T-helper 1 cell treated with Interleukin-12 subunit alpha and Interleukin-12 subunit beta and Interleukin-4 antibody, amounts not matched to agents 30 μg/mL and 1 μg/mL, for 36 hours (primary cell): ENCODE results near the gene C10orf120.

ENCODE experiments used
- H3K27ac Mint-ChIP-seq: one replicate; pipeline ENCODE4 v1.8.0; 2021; ENCODE audit warnings: mild to moderate bottlenecking, mixed read lengths
- H3K27me3 Mint-ChIP-seq: one replicate; pipeline ENCODE4 v1.8.0; 2021; ENCODE audit warnings: low read depth, mixed read lengths
- H3K36me3 Mint-ChIP-seq: one replicate; pipeline ENCODE4 v1.8.0; 2021; ENCODE audit warnings: low read depth, mixed read lengths
- H3K4me1 Mint-ChIP-seq: one replicate; pipeline ENCODE4 v1.8.0; 2021; ENCODE audit warnings: low read depth, mixed read lengths
- H3K4me3 Mint-ChIP-seq: one replicate; pipeline ENCODE4 v1.8.0; 2021; ENCODE audit warnings: mild to moderate bottlenecking, moderate library complexity, mixed read lengths
- H3K9me3 Mint-ChIP-seq: one replicate; pipeline ENCODE4 v1.8.0; 2021; ENCODE audit warnings: mixed read lengths

The C10orf120 gene

GRCh38 chr10:122699796-122700455 is at the start of gene C10orf120:
C10orf120 (minus strand) TSS chr10:122699846; CDS start chr10:122699790, 56 bp downstream.
- Mint-ChIP-seq H3K27ac (no peak within 1 kb of the TSS), H3K9me3 (no peaks in the 10 kb centered on the region), H3K27me3 (peaks cover 8% of the 10 kb centered on the region), H3K4me1 (no peaks in the 10 kb centered on the region), H3K36me3 (no peaks in the 10 kb centered on the region), H3K4me3 (no peak within 1 kb of the TSS)

GRCh38 chr10:122748496-122748895 is 48.9 kb upstream of the C10orf120 start:
- Mint-ChIP-seq H3K27ac (no peak overlapping the region), H3K36me3 (no peaks in the 10 kb centered on the region), H3K4me3 (no peak overlapping the region)

DNA sequence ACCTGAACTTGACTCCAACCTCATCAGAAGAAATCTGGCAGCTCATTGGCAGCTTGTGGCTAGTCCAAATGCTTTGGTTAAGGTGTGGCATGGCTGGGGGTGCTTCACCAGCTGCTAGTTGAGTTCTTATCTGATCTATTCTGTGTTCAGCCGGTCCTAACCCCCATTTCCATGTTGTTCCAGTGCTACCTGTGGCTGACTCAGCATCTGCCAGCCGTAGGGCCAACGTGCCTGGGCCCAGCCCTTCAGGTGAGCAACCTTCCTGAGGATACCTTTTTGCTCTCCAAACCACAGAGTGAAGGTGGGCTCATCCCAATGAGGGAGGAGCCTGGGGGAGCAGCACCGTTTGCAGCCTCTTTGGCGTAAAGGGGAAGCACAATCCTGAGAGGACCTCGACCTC is 46.8 kb upstream of the C10orf120 start:
- H3K27me3 Mint-ChIP-seq: no peaks in the 10 kb centered on the region
- no peaks in the 10 kb centered on the region for H3K9me3 Mint-ChIP-seq
- H3K36me3 Mint-ChIP-seq: no peaks in the 10 kb centered on the region
- H3K27ac Mint-ChIP-seq: no peak overlapping the region
- no peaks in the 10 kb centered on the region for H3K4me1 Mint-ChIP-seq
- H3K4me3 Mint-ChIP-seq: no peak overlapping the region

More at GRCh38 chr10:122748496-122748895, 48.9 kb upstream of the C10orf120 start:
- Mint-ChIP-seq H3K27me3 (no peaks in the 10 kb centered on the region), H3K4me1 (no peaks in the 10 kb centered on the region), H3K9me3 (no peaks in the 10 kb centered on the region)

DNA sequence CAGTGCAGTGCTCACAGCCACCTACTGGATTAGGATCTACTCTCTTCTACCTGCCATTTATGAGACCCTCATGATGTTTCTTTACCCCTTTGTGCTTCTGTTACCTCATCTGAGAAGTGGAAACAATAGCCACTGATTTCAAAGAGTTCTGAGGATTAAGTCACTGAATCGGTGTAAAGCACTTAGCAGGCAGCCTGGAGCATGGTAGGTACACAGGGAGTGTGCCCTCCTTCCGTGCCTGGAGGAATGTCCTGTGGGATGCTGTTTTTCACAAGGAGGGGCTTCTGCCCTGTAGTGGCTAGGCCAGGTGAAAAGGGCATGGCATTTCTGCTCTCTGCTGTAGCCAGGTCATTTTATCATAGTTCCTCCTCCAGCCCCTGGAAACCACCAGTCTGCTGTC is 44.6 kb upstream of the C10orf120 start:
- H3K36me3 Mint-ChIP-seq: no peaks in the 10 kb centered on the region
- H3K4me1 Mint-ChIP-seq: no peaks in the 10 kb centered on the region
- no peak overlapping the region for H3K4me3 Mint-ChIP-seq
- no peak overlapping the region for H3K27ac Mint-ChIP-seq
- H3K9me3 Mint-ChIP-seq: no peaks in the 10 kb centered on the region
- H3K27me3 Mint-ChIP-seq: no peaks in the 10 kb centered on the region

DNA sequence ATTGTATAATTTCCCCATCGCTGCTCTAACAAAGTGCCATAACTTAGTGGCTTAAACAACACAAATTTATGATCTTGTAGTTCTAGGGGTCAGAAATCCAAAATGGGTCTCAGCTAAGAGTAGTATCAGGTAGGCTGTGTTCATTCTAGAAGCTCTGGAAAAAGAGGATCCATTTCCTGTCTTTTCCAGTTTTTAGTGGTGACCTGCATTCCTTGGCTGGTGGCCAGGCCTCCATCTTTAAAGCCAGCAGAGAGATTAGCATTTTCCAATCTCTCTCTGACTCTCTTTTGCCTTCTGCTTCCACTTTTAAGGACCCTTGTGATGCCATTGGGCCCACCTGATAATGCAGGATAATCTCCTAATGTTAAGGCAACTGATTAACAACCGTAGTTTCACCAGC is 41.0 kb upstream of the C10orf120 start:
- H3K9me3 Mint-ChIP-seq: no peaks in the 10 kb centered on the region
- H3K36me3 Mint-ChIP-seq: no peaks in the 10 kb centered on the region
- no peaks in the 10 kb centered on the region for H3K27me3 Mint-ChIP-seq
- H3K27ac Mint-ChIP-seq: no peak overlapping the region
- no peaks in the 10 kb centered on the region for H3K4me1 Mint-ChIP-seq
- no peak overlapping the region for H3K4me3 Mint-ChIP-seq

DNA sequence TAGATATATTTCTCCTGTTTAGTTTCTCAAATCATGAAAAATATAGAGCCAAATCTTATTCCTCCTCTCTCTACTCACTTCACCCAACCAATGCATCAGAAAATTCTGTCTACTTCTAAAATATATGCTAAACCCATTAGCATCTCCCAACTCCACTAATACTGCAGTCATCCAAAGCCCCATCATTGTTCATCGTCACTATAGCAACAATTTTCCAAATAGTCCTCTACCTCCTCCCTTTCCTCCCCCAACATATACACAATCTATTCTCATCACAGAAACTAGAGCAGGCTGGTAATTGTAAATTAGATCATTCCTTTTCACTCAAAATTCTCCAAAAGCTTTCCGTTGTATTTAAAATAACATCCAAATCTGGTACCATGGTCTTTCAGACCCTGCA is 38.4 kb upstream of the C10orf120 start:
- no peak overlapping the region for H3K4me3 Mint-ChIP-seq
- no peaks in the 10 kb centered on the region for H3K36me3 Mint-ChIP-seq
- H3K27ac Mint-ChIP-seq: no peak overlapping the region
- H3K27me3 Mint-ChIP-seq: peaks cover 4% of the 10 kb centered on the region
- no peaks in the 10 kb centered on the region for H3K4me1 Mint-ChIP-seq
- no peaks in the 10 kb centered on the region for H3K9me3 Mint-ChIP-seq

DNA sequence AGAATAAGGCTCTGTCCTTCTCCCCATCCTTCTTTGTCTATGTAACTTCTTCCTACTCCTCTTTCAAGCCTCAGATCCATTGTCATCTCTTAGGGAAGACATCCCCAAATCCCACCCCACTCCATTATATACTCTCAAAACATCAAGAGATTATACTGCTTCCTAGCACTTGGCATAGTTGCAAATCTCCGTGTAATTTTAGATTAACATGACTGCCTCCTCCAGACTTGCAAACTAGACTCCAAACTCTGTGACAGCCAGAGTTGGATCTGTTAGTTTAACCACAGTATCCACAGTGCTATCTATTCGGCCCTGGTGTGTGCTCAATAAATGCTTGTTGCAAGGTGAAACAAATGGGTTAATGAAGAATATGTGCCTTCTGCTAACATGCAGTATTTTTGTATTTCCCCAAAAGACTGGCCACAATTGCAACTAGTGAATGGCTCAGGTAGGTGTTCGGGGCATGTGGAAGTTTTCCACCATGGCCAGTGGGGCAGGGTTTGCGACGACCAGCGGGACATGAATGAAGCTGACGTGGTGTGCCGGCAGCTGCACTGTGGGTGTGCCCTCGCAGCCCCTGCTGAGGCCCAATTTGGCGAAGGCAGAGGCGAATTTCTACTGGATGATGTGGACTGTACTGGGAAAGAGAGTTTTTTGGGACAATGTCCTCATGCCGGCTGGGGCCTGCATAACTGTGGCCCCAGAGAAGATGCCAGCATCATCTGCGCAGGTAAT is 34.5 kb upstream of the C10orf120 start:
- Mint-ChIP-seq H3K4me3 (no peak overlapping the region), H3K9me3 (no peaks in the 10 kb centered on the region), H3K27me3 (peaks cover 4% of the 10 kb centered on the region), H3K4me1 (no peaks in the 10 kb centered on the region), H3K36me3 (no peaks in the 10 kb centered on the region), H3K27ac (no peak overlapping the region)

DNA sequence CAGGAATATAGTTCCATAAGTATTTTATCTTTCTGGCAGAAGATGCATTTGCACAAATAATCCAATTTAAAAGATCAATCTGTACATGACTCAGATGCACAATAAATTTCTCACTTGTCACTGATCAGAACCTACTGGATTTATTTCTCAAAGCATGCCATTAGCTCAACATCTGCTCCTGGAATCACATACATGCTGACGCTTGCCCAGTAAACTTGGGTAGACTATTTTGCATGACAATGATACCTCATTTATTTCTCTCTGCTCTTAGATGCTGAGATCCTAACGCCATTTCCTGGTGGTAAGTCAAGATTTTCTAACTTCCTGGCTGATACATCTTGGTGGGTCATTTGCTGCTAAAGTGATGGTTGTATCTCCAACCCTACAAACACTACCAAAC is 33.8 kb upstream of the C10orf120 start:
- no peaks in the 10 kb centered on the region for H3K36me3 Mint-ChIP-seq
- no peak overlapping the region for H3K4me3 Mint-ChIP-seq
- H3K9me3 Mint-ChIP-seq: no peaks in the 10 kb centered on the region
- no peak overlapping the region for H3K27ac Mint-ChIP-seq
- peaks cover 4% of the 10 kb centered on the region for H3K27me3 Mint-ChIP-seq
- H3K4me1 Mint-ChIP-seq: no peaks in the 10 kb centered on the region

DNA sequence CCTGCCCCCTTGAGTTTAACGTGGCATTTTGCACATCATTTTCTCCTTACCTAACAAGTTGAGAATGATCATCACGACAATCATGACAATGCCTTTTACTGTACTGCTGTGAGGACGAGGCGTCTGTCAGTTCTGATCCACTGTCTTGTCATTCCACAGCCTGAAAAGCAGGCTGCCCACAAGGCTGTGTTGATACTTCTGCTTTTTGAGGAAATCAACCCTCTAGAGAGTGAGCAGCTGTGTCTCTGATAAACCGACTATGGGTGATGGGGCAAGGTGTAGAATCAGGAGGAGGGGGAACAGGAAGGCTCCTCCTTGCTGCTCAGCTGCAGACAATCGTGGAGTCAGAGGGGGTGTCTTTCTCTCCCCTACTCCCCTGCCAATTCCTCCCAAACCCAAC is 30.6 kb upstream of the C10orf120 start:
- no peaks in the 10 kb centered on the region for H3K9me3 Mint-ChIP-seq
- H3K27ac Mint-ChIP-seq: no peak overlapping the region
- H3K27me3 Mint-ChIP-seq: peaks cover 4% of the 10 kb centered on the region
- no peak overlapping the region for H3K4me3 Mint-ChIP-seq
- H3K36me3 Mint-ChIP-seq: no peaks in the 10 kb centered on the region
- H3K4me1 Mint-ChIP-seq: no peaks in the 10 kb centered on the region

- Mint-ChIP-seq H3K27me3 (peaks cover 4% of the 10 kb centered on the region), H3K36me3 (no peaks in the 10 kb centered on the region), H3K4me3 (no peak overlapping the region), H3K4me1 (no peaks in the 10 kb centered on the region), H3K27ac (no peak overlapping the region), H3K9me3 (no peaks in the 10 kb centered on the region)
Measured at GRCh38 chr10:122729126-122729525, 29.5 kb upstream of the C10orf120 start.

- H3K4me1 Mint-ChIP-seq: no peaks in the 10 kb centered on the region
- H3K4me3 Mint-ChIP-seq: no peak overlapping the region
- H3K27ac Mint-ChIP-seq: no peak overlapping the region
- H3K9me3 Mint-ChIP-seq: no peaks in the 10 kb centered on the region
- no peaks in the 10 kb centered on the region for H3K36me3 Mint-ChIP-seq
- no peaks in the 10 kb centered on the region for H3K27me3 Mint-ChIP-seq
Measured at GRCh38 chr10:122727426-122727825, 27.8 kb upstream of the C10orf120 start.

GRCh38 chr10:122725768-122726167 is 26.1 kb upstream of the C10orf120 start:
- no peaks in the 10 kb centered on the region for H3K27me3 Mint-ChIP-seq
- no peak overlapping the region for H3K4me3 Mint-ChIP-seq
- H3K9me3 Mint-ChIP-seq: no peaks in the 10 kb centered on the region
- H3K36me3 Mint-ChIP-seq: no peaks in the 10 kb centered on the region
- no peaks in the 10 kb centered on the region for H3K4me1 Mint-ChIP-seq
- no peak overlapping the region for H3K27ac Mint-ChIP-seq

GRCh38 chr10:122725006-122725405 is 25.4 kb upstream of the C10orf120 start:
- no peaks in the 10 kb centered on the region for H3K9me3 Mint-ChIP-seq
- H3K27me3 Mint-ChIP-seq: no peaks in the 10 kb centered on the region
- H3K36me3 Mint-ChIP-seq: no peaks in the 10 kb centered on the region
- H3K4me1 Mint-ChIP-seq: no peaks in the 10 kb centered on the region
- H3K27ac Mint-ChIP-seq: no peak overlapping the region
- H3K4me3 Mint-ChIP-seq: no peak overlapping the region

DNA sequence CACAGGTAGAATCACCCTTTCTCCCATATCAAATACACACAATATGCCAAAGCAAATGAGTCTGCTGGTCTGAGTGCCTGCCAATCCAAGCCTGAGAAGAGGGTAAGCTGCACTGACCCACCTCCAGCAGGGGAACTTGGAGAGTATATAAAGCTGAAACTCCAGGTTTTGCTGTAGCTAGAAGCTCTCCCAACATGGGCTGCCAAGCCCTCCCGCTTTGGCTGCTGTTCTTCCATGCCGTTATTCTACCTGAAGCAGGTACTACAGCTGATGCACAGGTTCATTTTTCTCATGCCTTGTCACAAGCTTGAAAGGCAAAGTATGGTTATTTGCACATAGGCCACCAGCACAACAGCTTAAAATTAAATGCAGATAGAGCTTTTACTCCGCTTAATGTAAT is 21.5 kb upstream of the C10orf120 start:
- H3K4me3 Mint-ChIP-seq: no peak overlapping the region
- H3K4me1 Mint-ChIP-seq: no peaks in the 10 kb centered on the region
- H3K27me3 Mint-ChIP-seq: peaks cover 5% of the 10 kb centered on the region
- no peak overlapping the region for H3K27ac Mint-ChIP-seq
- H3K9me3 Mint-ChIP-seq: no peaks in the 10 kb centered on the region
- no peaks in the 10 kb centered on the region for H3K36me3 Mint-ChIP-seq

- H3K36me3 Mint-ChIP-seq: no peaks in the 10 kb centered on the region
- no peak overlapping the region for H3K27ac Mint-ChIP-seq
- H3K9me3 Mint-ChIP-seq: no peaks in the 10 kb centered on the region
- H3K27me3 Mint-ChIP-seq: peaks cover 15% of the 10 kb centered on the region
- H3K4me3 Mint-ChIP-seq: no peak overlapping the region
- H3K4me1 Mint-ChIP-seq: no peaks in the 10 kb centered on the region
Measured at GRCh38 chr10:122716025-122716424, 16.4 kb upstream of the C10orf120 start.
